Ascending aorta (tissue), 2 donors: ENCODE results near the gene ZNF865. TPM values are rescaled to one million over a fixed set of nuclear protein-coding genes. Genes with fewer than 3 reads are reported as not detected.

Source experiments
- DNase-seq, 2 donors: peaks; one replicate each; pipeline ENCODE4 v3.0.0-alpha.2; 2019; ENCODE audit warnings: low spot score in 2 of 2
- H3K27ac ChIP-seq, 2 donors: fragments of 200-600 bp; sonication (generic); one replicate each; pipeline ENCODE4 v1.5.1; 2016 to 2017; ENCODE audit warnings: mild to moderate bottlenecking in 1 of 2
- H3K27me3 ChIP-seq: fragments of 200-600 bp; sonication (generic); one replicate; pipeline ENCODE4 v1.5.1; 2017
- H3K36me3 ChIP-seq, 2 donors: fragments of 200-600 bp; sonication (generic); one replicate each; pipeline ENCODE4 v1.5.1; 2016
- H3K4me1 ChIP-seq, 2 donors: fragments of 200-600 bp; sonication (generic); one replicate each; pipeline ENCODE4 v1.5.1; 2016 to 2017; ENCODE audit warnings: mild to moderate bottlenecking in 1 of 2
- H3K4me3 ChIP-seq, 2 donors: fragments of 200-600 bp; sonication (generic); one replicate each; pipeline ENCODE4 v1.5.1; 2016 to 2017; ENCODE audit warnings: mild to moderate bottlenecking in 1 of 2
- H3K9me3 ChIP-seq, 2 donors: fragments of 200-600 bp; sonication (generic); one replicate each; pipeline ENCODE4 v1.5.1; 2016
- CTCF ChIP-seq, 3 experiments: fragments of 200-600 bp in 2 of 3; fragments of 450-650 bp in 1 of 3; sonication (generic) in 2 of 3; IDR thresholded peaks; one replicate each; pipeline ENCODE4 v1.5.1; 2016 to 2019; ENCODE audit warnings: antibody characterized with exemption in 3 of 3, mild to moderate bottlenecking in 1 of 3, moderate library complexity in 1 of 3
- intact Hi-C: fragments of 100-400 bp; cut with DNase I; formaldehyde crosslinking; loops from one replicate; pipeline ENCODE4 v1.15.1; 2023
- total RNA-seq: library from RNA; depleted of rRNA; stranded (reverse); fragments of >200 nt; gene quantifications from one replicate; pipeline ENCODE4 v1.1.0, GENCODE V29; 2016

ZNF865 gene
- total RNA-seq, 1 donor from 2014 or later = 22.0 TPM

- intact Hi-C loops = loop anchor here (1.0 to 10.0 kb wide), 3 partner anchors 19 to 320 kb away; partner anchors contain the start of genes BRSK1, HSPBP1 and ZNF784
- Histone ChIP-seq H3K9me3 (no peaks in the 10 kb centered on the region), H3K27ac (peak overlapping the region; percentile 92 to 98), H3K4me1 (peaks cover 3 to 13% of the 10 kb centered on the region in 2 donors), H3K36me3 (peaks cover 0 to 12% of the 10 kb centered on the region in 2 donors), H3K27me3 (no peaks in the 10 kb centered on the region), H3K4me3 (peak overlapping the region; percentile 91 to 93)
- peak; percentile 89 to 98 for DNase-seq
- no peak for TF ChIP-seq CTCF (IDR thresholded peaks at IDR 0.05)
These were observed 225 bp upstream of the ZNF865 start for GRCh38 chr19:55605207-55605636.

- H3K27ac ChIP-seq = peak overlapping the region; percentile 92 to 98
These were observed 982 bp downstream of the ZNF865 start for GRCh38 chr19:55606471-55606787.

GRCh38 chr19:55606817-55607216 is 1.4 kb downstream of the ZNF865 start:
- no peak for TF ChIP-seq CTCF (IDR thresholded peaks at IDR 0.05)
- no peaks in the 10 kb centered on the region for H3K9me3 ChIP-seq
- peak overlapping the region; percentile 92 to 98 for H3K27ac ChIP-seq
- DNase-seq = no peak
- peaks cover 0 to 17% of the 10 kb centered on the region in 2 donors for H3K36me3 ChIP-seq
- peaks cover 3 to 13% of the 10 kb centered on the region in 2 donors for H3K4me1 ChIP-seq
- H3K27me3 ChIP-seq = no peaks in the 10 kb centered on the region
- H3K4me3 ChIP-seq = peak overlapping the region; percentile 91 to 93
- intact Hi-C loops = loop anchor here (10.0 kb wide), 1 partner anchor 322 kb away; the partner anchor contains the start of genes BRSK1 and HSPBP1

More at GRCh38 chr19:55606471-55606787, 982 bp downstream of the ZNF865 start:
- intact Hi-C loops = loop anchor here (10.0 kb wide), 1 partner anchor 322 kb away; the partner anchor contains the start of genes BRSK1 and HSPBP1
- Histone ChIP-seq H3K27me3 (no peaks in the 10 kb centered on the region), H3K36me3 (peaks cover 0 to 17% of the 10 kb centered on the region in 2 donors), H3K4me3 (peak overlapping the region; percentile 91 to 93), H3K9me3 (no peaks in the 10 kb centered on the region), H3K4me1 (peaks cover 3 to 13% of the 10 kb centered on the region in 2 donors)
- TF ChIP-seq CTCF (IDR thresholded peaks at IDR 0.05) = no peak
- no peak for DNase-seq

GRCh38 chr19:55609326-55609725 is 3.9 kb downstream of the ZNF865 start:
- DNase-seq = no peak
- H3K4me3 ChIP-seq = no peak overlapping the region
- H3K4me1 ChIP-seq = peaks cover 2 to 12% of the 10 kb centered on the region in 2 donors
- intact Hi-C loops = loop anchor here (10.0 kb wide), 1 partner anchor 325 kb away; the partner anchor contains the start of genes BRSK1 and HSPBP1
- TF ChIP-seq CTCF (IDR thresholded peaks at IDR 0.05) = no peak
- no peaks in the 10 kb centered on the region for H3K27me3 ChIP-seq
- no peaks in the 10 kb centered on the region for H3K9me3 ChIP-seq
- H3K27ac ChIP-seq = no peak overlapping the region
- peaks cover 3 to 18% of the 10 kb centered on the region in 2 donors for H3K36me3 ChIP-seq

GRCh38 chr19:55611300-55611982 is 6.0 kb downstream of the ZNF865 start:
- Histone ChIP-seq H3K27ac (no peak overlapping the region), H3K27me3 (no peaks in the 10 kb centered on the region), H3K4me1 (peaks cover 0 to 5% of the 10 kb centered on the region in 2 donors), H3K36me3 (peaks cover 20 to 33% of the 10 kb centered on the region in 2 donors), H3K9me3 (no peaks in the 10 kb centered on the region), H3K4me3 (no peak overlapping the region)
- DNase-seq = no peak
- TF ChIP-seq CTCF (IDR thresholded peaks at IDR 0.05) = no peak
- intact Hi-C loops = no loop called here
